RPMI7951 (cell line): ENCODE data around the gene OR1L1. TPM values are rescaled to one million over a fixed set of nuclear protein-coding genes. Genes with fewer than 3 reads are reported as not detected.

Experiments
- DNase-seq: peaks from one replicate; pipeline ENCODE4 v3.0.0-alpha.2; 2012; ENCODE audit warnings: low read depth
- total RNA-seq: library from RNA; depleted of rRNA; stranded (reverse); fragments of >200 nt; shearing (Covaris generic); gene quantifications from 2 replicates; pipeline ENCODE4 v1.2.3, GENCODE V29; 2014; rRNA removed

Gene OR1L1
- total RNA-seq = not detected in 2 replicates

- no peak for DNase-seq
Measured at GRCh38 chr9:122661416-122661815, at the start of gene OR1L1. Gene OR1L1 (plus strand): TSS chr9:122661716. CDS start chr9:122661716, 0 bp downstream.

- DNase-seq = no peak
Measured at GRCh38 chr9:122614362-122614761, 47.2 kb upstream of the OR1L1 start, which contains the start of gene OR1Q1. Gene OR1Q1 (plus strand): TSS chr9:122614738. CDS start chr9:122614738, 0 bp downstream.

GRCh38 chr9:122619996-122620395 is 41.5 kb upstream of the OR1L1 start:
- no peak for DNase-seq

GRCh38 chr9:122642226-122642625 is 19.3 kb upstream of the OR1L1 start:
- no peak for DNase-seq

GRCh38 chr9:122656378-122656777 is 5.1 kb upstream of the OR1L1 start:
- no peak for DNase-seq

- DNase-seq = no peak
Measured at GRCh38 chr9:122657527-122657926, 4.0 kb upstream of the OR1L1 start, which contains the start of gene OR1B1. Gene OR1B1 (minus strand): TSS chr9:122657627.

GRCh38 chr9:122672481-122672880 is 11.0 kb downstream of the OR1L1 start:
- no peak for DNase-seq

- DNase-seq = no peak
Measured at GRCh38 chr9:122684851-122685250, 23.3 kb downstream of the OR1L1 start.

GRCh38 chr9:122695696-122696095 is 34.2 kb downstream of the OR1L1 start:
- peak; percentile 4 for DNase-seq

Other genes with a start within 250 kb of the OR1L1 start
- not detected in 2 replicates for gene OR1J1, start 183.8 kb upstream of the OR1L1 start, total RNA-seq
- gene OR1J2, start 150.9 kb upstream of the OR1L1 start, total RNA-seq = not detected in 2 replicates
- gene OR1J4, start 142.6 kb upstream of the OR1L1 start, total RNA-seq = not detected in 2 replicates
- gene OR1N1, start 134.4 kb upstream of the OR1L1 start, total RNA-seq = not detected in 2 replicates
- gene OR1N2, start 108.6 kb upstream of the OR1L1 start, total RNA-seq = not detected in 2 replicates
- gene OR1L8, start 78.3 kb upstream of the OR1L1 start, total RNA-seq = not detected in 2 replicates
- gene OR1Q1, start 47.0 kb upstream of the OR1L1 start, total RNA-seq = not detected in 2 replicates
- not detected in 2 replicates for gene OR1B1, start 4.1 kb upstream of the OR1L1 start, total RNA-seq
- gene OR1L3, start 13.4 kb downstream of the OR1L1 start, total RNA-seq = not detected in 2 replicates
- not detected in 2 replicates for gene OR1L4, start 62.3 kb downstream of the OR1L1 start, total RNA-seq
- not detected in 2 replicates for gene OR1L6, start 80.6 kb downstream of the OR1L1 start, total RNA-seq
- gene OR5C1, start 127.2 kb downstream of the OR1L1 start, total RNA-seq = not detected in 2 replicates
- not detected in 2 replicates for gene OR1K1, start 138.4 kb downstream of the OR1L1 start, total RNA-seq
- 21.5 and 23.7 TPM in 2 replicates for gene PDCL, start 166.9 kb downstream of the OR1L1 start, total RNA-seq
- gene RC3H2, start 243.6 kb downstream of the OR1L1 start, total RNA-seq = 26.1 and 26.4 TPM in 2 replicates